PC-3 (cell line): ENCODE data around the gene COP1.

Source experiments
- EZH2 ChIP-seq: fragments of 300-600 bp; sonication (generic); IDR thresholded peaks from one replicate; pipeline ENCODE4 v1.6.1; 2017; ENCODE audit warnings: antibody characterized with exemption, mild to moderate bottlenecking, low read length; ENCODE audit not compliant: unreplicated experiment
- EZH2phosphoT487 ChIP-seq: fragments of 300-600 bp; sonication (generic); IDR thresholded peaks from 2 replicates; pipeline ENCODE4 v1.6.1; 2018; ENCODE audit warnings: mild to moderate bottlenecking, antibody characterized with exemption, low read length, borderline replicate concordance
- TF ChIP-seq, protein P1 (sequence below): fragments of 300-600 bp; sonication (generic); conservative IDR thresholded peaks from 2 replicates; pipeline ENCODE4 v1.5.1; 2017; ENCODE audit warnings: antibody characterized with exemption, low read depth, mild to moderate bottlenecking, low read length

DNA sequence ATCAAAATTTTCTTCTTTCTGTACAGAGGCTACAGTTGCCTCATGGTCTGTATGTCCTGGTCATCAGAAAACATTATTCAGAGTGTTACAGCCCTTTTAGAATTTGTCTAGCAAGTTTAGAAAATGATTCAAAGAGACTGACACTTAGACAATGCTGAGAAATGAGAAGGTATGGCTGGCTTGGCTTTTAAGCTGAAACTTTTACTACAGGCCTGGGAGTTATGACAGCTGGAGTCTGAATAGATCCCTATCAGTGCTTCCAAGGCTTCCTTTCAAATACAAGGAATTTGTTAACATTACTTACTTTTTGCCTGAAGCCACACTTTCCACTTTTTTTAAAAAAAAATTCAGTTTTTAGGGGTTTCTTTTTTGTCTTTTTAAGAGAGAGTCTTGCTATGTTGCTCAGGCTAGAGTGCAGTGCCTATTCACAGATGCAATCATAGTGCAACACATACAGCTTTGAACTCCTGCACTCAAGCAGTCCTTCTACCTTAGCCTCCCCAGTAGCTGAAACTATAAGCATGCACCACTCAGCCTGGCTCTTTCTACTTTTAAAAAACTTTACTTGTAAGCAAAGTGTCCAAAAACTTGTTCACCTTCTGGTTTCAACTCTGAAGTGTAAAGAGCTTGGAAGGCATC lies 10.5 kb upstream of the COP1 start:
- TF ChIP-seq, protein P1, sequence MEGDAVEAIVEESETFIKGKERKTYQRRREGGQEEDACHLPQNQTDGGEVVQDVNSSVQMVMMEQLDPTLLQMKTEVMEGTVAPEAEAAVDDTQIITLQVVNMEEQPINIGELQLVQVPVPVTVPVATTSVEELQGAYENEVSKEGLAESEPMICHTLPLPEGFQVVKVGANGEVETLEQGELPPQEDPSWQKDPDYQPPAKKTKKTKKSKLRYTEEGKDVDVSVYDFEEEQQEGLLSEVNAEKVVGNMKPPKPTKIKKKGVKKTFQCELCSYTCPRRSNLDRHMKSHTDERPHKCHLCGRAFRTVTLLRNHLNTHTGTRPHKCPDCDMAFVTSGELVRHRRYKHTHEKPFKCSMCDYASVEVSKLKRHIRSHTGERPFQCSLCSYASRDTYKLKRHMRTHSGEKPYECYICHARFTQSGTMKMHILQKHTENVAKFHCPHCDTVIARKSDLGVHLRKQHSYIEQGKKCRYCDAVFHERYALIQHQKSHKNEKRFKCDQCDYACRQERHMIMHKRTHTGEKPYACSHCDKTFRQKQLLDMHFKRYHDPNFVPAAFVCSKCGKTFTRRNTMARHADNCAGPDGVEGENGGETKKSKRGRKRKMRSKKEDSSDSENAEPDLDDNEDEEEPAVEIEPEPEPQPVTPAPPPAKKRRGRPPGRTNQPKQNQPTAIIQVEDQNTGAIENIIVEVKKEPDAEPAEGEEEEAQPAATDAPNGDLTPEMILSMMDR, result no peak
- TF ChIP-seq EZH2phosphoT487 (no peak), EZH2 (no peak)
